ENCODE measurements around the gene APOF. TPM values are rescaled to one million over a fixed set of nuclear protein-coding genes. Genes with fewer than 3 reads are reported as not detected.
"Not testable (repeated sequence)": the region's sequence is repeated elsewhere in the genome, so short reads cannot be mapped to it uniquely, and the experiment has no call there.

Gene APOF
- total RNA-seq, 2 donors from 2014 or later = not detected

DNA sequence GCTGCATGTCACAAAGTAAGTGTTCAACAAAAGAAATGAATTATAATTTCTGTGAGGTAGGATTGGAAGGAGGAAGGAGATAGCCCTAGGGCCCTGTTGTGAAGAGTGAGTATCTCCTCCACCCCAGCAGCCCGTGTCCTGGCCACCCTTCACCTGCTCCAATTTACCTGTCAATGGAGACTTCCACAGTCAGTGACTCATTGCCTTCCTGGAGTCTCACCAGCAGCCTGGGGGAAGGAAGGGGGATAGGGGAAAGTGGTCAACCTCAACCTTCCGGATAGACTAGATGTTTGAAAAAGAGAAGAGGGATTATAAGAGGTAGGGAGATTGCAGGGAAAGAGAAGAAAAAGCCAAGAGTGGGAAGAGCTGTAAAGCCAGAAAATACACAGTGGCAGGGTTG is 12.0 kb downstream of the APOF start:
- WGBS, 2 donors = 93 to 95% methylated on average over 2 of the region's 2 CpGs
- peaks cover 48 to 67% of the 10 kb centered on the region in 2 donors for H3K36me3 ChIP-seq (replicated peaks in 1 of 2; ENCODE audit: insufficient read depth in 1 of 2, low read depth in 2 of 2)
- no peak for DNase-seq
- H3K27ac ChIP-seq = no peak overlapping the region
- H3K9me3 ChIP-seq = no peaks in the 10 kb centered on the region
- no peak overlapping the region for H3K4me3 ChIP-seq
- no peak for TF ChIP-seq POLR2A (IDR thresholded peaks at IDR 0.05)
- no peak for TF ChIP-seq CTCF (IDR thresholded peaks at IDR 0.05)
- intact Hi-C loops (cut with DNase I) = no loop called here
- H3K4me1 ChIP-seq = no peaks in the 10 kb centered on the region
- H3K27me3 ChIP-seq = no peaks in the 10 kb centered on the region
- no peak for ATAC-seq

- Histone ChIP-seq H3K4me1 (no peaks in the 10 kb centered on the region), H3K36me3 (replicated peaks in 1 of 2; ENCODE audit: insufficient read depth in 1 of 2, low read depth in 2 of 2) (peaks cover 41 to 56% of the 10 kb centered on the region in 2 donors), H3K27me3 (no peaks in the 10 kb centered on the region), H3K27ac (no peak overlapping the region), H3K9me3 (no peaks in the 10 kb centered on the region), H3K4me3 (no peak overlapping the region)
- ATAC-seq (no peak), DNase-seq (no peak)
- intact Hi-C loops (cut with DNase I) = no loop called here
- no peak for TF ChIP-seq CTCF (IDR thresholded peaks at IDR 0.05)
- TF ChIP-seq POLR2A (IDR thresholded peaks at IDR 0.05) = no peak
- WGBS, 2 donors = 92 to 98% methylated on average over 5 of the region's 5 CpGs
These were observed 13.9 kb downstream of the APOF start for GRCh38 chr12:56348776-56349175.

GRCh38 chr12:56347255-56347654 is 15.4 kb downstream of the APOF start:
- H3K27me3 ChIP-seq; DNase-seq; H3K9me3 ChIP-seq; ATAC-seq; H3K27ac ChIP-seq; intact Hi-C loops (cut with DNase I); H3K4me3 ChIP-seq; H3K4me1 ChIP-seq: not testable (repeated sequence)
- H3K36me3 ChIP-seq (replicated peaks in 1 of 2; ENCODE audit: insufficient read depth in 1 of 2, low read depth in 2 of 2) = peaks cover 47 to 56% of the 10 kb centered on the region in 2 donors
- 85 to 90% methylated on average over 9 of the region's 9 CpGs for WGBS, 2 donors

DNA sequence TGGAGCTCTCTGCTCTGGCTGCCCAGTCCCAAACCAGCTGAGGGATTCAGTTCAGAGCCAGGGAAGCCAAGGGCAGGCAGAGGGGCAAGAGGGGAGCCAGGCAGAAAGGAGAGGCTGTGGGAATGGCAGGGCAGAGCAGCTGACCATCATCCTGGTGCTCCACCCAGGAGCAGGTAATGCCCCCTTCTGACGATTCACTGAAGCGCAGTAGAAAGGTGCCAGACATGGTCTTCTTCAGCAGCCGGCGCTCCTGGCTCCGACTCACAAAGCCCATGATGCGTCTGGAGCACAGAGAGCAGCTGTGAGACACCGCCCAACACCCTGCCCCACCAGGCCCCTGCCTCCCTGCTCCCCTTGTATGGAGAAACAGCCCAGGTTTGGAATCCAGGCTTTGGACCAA is 16.0 kb downstream of the APOF start:
- DNase-seq = peak in 1 of 4 donors; percentile 17
- Histone ChIP-seq H3K27ac (no peak overlapping the region), H3K27me3 (no peaks in the 10 kb centered on the region), H3K4me1 (no peaks in the 10 kb centered on the region), H3K36me3 (replicated peaks in 1 of 2; ENCODE audit: insufficient read depth in 1 of 2, low read depth in 2 of 2) (peaks cover 46 to 55% of the 10 kb centered on the region in 2 donors), H3K4me3 (no peak overlapping the region), H3K9me3 (no peaks in the 10 kb centered on the region)
- 74 to 90% methylated on average over 5 to 7 of the region's 7 CpGs for WGBS, 2 donors
- intact Hi-C loops (cut with DNase I) = no loop called here
- TF ChIP-seq POLR2A (IDR thresholded peaks at IDR 0.05) (no peak), CTCF (IDR thresholded peaks at IDR 0.05) (no peak)
- ATAC-seq = peak; percentile 38

- 97 to 100% methylated on average over 2 of the region's 2 CpGs for WGBS, 2 donors
- H3K36me3 ChIP-seq (replicated peaks in 1 of 2; ENCODE audit: insufficient read depth in 1 of 2, low read depth in 2 of 2) = peaks cover 11 to 21% of the 10 kb centered on the region in 2 donors
- intact Hi-C loops (cut with DNase I) = not testable (repeated sequence)
These were observed 20.4 kb downstream of the APOF start for GRCh38 chr12:56342290-56342689.

GRCh38 chr12:56341616-56342015 is 21.0 kb downstream of the APOF start:
- no peaks in the 10 kb centered on the region for H3K9me3 ChIP-seq
- H3K36me3 ChIP-seq (replicated peaks in 1 of 2; ENCODE audit: insufficient read depth in 1 of 2, low read depth in 2 of 2) = peaks cover 9 to 16% of the 10 kb centered on the region in 2 donors
- no peak overlapping the region for H3K4me3 ChIP-seq
- intact Hi-C loops (cut with DNase I) = no loop called here
- DNase-seq = no peak
- H3K4me1 ChIP-seq = no peaks in the 10 kb centered on the region
- no peaks in the 10 kb centered on the region for H3K27me3 ChIP-seq
- 8 to 9% methylated on average over 1 of the region's 1 CpG for WGBS, 2 donors
- no peak for ATAC-seq
- no peak overlapping the region for H3K27ac ChIP-seq
- TF ChIP-seq POLR2A (IDR thresholded peaks at IDR 0.05) (no peak), CTCF (IDR thresholded peaks at IDR 0.05) (no peak)

More at GRCh38 chr12:56342290-56342689, 20.4 kb downstream of the APOF start:
- DNase-seq, H3K4me3 ChIP-seq, H3K27ac ChIP-seq, H3K9me3 ChIP-seq, H3K27me3 ChIP-seq, ATAC-seq, H3K4me1 ChIP-seq: not testable (repeated sequence)

All from body of pancreas (tissue), 4 donors.